ENCODE results near the gene STK38L. TPM values are rescaled to one million over a fixed set of nuclear protein-coding genes. Genes with fewer than 3 reads are reported as not detected.

The STK38L gene
- total and polyA plus RNA-seq, 10 of the 15 experiments (the other 5 are each of a cell fraction or from before 2014, with no cell fraction given): 43.0 to 154 (median 115) TPM

DNA sequence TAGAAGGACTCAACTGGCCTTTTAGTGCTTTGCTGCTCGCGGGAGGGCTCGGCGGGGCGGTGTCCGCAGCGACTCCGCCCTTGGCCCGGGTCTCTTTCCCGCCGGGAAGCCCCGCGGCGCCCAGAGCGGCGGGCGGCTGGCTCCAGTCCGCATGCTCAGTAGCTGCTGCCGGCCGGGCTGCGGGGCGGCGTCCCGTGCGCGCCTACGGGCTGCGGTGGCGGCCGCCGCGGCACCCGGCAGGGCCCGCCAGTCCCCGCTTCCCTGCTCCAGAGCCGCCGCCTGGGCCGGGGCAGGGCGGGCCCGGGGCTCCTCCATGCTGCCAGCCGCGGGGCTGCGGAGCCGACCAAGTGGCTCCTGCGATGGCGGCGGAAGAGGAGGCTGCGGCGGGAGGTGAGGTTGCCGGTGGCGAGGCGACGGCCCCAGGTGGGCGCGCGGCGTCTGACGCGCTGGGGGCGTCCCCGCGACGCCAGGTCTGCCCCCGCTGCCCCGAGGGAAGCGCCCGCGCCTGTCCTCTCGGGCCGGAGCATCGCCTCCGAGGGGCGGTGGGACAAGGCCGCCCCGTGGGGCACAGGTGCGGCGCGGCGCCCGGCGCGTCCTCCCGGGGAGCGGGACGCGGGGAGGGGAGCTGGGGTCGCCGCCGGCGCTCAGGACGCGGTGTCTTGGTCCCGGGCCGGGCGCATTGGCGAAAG lies 88.8 kb downstream of the STK38L start, which contains the start of gene BMAL2 (continued):
- TF ChIP-seq, protein P1, sequence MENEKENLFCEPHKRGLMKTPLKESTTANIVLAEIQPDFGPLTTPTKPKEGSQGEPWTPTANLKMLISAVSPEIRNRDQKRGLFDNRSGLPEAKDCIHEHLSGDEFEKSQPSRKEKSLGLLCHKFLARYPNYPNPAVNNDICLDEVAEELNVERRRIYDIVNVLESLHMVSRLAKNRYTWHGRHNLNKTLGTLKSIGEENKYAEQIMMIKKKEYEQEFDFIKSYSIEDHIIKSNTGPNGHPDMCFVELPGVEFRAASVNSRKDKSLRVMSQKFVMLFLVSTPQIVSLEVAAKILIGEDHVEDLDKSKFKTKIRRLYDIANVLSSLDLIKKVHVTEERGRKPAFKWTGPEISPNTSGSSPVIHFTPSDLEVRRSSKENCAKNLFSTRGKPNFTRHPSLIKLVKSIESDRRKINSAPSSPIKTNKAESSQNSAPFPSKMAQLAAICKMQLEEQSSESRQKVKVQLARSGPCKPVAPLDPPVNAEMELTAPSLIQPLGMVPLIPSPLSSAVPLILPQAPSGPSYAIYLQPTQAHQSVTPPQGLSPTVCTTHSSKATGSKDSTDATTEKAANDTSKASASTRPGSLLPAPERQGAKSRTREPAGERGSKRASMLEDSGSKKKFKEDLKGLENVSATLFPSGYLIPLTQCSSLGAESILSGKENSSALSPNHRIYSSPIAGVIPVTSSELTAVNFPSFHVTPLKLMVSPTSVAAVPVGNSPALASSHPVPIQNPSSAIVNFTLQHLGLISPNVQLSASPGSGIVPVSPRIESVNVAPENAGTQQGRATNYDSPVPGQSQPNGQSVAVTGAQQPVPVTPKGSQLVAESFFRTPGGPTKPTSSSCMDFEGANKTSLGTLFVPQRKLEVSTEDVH (IDR thresholded peaks at IDR 0.05; ENCODE audit: low read depth, partially characterized antibody): no peak
- TF ChIP-seq POLR2A (IDR thresholded peaks at IDR 0.05; ENCODE audit: low read depth, low read length) (peak; percentile 87), POLR2AphosphoS2 (IDR thresholded peaks at IDR 0.05; ENCODE audit: low read depth, low read length) (no peak), MTA2 (IDR thresholded peaks at IDR 0.05; ENCODE audit: low read depth) (no peak), CHD2 (IDR thresholded peaks at IDR 0.05; ENCODE audit: borderline replicate concordance, low read depth, low read length) (no peak), YY1 (IDR thresholded peaks at IDR 0.05; ENCODE audit: low read depth, low read length) (peak; percentile 86), NFYA (IDR thresholded peaks at IDR 0.05; ENCODE audit: borderline replicate concordance, low read depth, low read length) (no peak), HCFC1 (IDR thresholded peaks at IDR 0.05; ENCODE audit: low read length) (no peak), KLF5 (IDR thresholded peaks at IDR 0.05; ENCODE audit: partially characterized antibody) (peak; percentile 59), ZNF622 (IDR thresholded peaks at IDR 0.05) (no peak), SREBF1 (IDR thresholded peaks at IDR 0.05; ENCODE audit: low read length) (no peak), NR2F1 (conservative IDR thresholded peaks at IDR 0.05) (peak; percentile 77), MXI1 (IDR thresholded peaks at IDR 0.05; ENCODE audit: low read depth, low read length) (no peak; the same call in 1 of the 2 replicates), TBL1XR1 (IDR thresholded peaks at IDR 0.05; ENCODE audit: low read depth, low read length) (no peak), CBFB (IDR thresholded peaks at IDR 0.05; ENCODE audit: low read depth) (no peak)
- TF ChIP-seq, protein P2, sequence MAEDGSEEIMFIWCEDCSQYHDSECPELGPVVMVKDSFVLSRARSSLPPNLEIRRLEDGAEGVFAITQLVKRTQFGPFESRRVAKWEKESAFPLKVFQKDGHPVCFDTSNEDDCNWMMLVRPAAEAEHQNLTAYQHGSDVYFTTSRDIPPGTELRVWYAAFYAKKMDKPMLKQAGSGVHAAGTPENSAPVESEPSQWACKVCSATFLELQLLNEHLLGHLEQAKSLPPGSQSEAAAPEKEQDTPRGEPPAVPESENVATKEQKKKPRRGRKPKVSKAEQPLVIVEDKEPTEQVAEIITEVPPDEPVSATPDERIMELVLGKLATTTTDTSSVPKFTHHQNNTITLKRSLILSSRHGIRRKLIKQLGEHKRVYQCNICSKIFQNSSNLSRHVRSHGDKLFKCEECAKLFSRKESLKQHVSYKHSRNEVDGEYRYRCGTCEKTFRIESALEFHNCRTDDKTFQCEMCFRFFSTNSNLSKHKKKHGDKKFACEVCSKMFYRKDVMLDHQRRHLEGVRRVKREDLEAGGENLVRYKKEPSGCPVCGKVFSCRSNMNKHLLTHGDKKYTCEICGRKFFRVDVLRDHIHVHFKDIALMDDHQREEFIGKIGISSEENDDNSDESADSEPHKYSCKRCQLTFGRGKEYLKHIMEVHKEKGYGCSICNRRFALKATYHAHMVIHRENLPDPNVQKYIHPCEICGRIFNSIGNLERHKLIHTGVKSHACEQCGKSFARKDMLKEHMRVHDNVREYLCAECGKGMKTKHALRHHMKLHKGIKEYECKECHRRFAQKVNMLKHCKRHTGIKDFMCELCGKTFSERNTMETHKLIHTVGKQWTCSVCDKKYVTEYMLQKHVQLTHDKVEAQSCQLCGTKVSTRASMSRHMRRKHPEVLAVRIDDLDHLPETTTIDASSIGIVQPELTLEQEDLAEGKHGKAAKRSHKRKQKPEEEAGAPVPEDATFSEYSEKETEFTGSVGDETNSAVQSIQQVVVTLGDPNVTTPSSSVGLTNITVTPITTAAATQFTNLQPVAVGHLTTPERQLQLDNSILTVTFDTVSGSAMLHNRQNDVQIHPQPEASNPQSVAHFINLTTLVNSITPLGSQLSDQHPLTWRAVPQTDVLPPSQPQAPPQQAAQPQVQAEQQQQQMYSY (CRISPR knock-in tag; IDR thresholded peaks at IDR 0.05): no peak

Measured in GM12878 (cell line).